BJ (cell line): ENCODE measurements around the gene FBXW2. TPM values are rescaled to one million over a fixed set of nuclear protein-coding genes. Genes with fewer than 3 reads are reported as not detected.
A peak's percentile ranks its signal among the peaks of the same experiment; 100 is the strongest.

ENCODE experiments used
- CTCF ChIA-PET: fragments of 350-600 bp; formaldehyde crosslinking; extraction: SDS; loops from one replicate; lab custom pipeline; 2021; ENCODE audit warnings: antibody characterized with exemption, inconsistent platforms; lab: Yijun Ruan, JAX
- POLR2A ChIA-PET: fragments of 300-600 bp; sonication (Branson Sonifier 250); formaldehyde crosslinking; extraction: SDS; loops from one replicate; lab custom pipeline; 2021; ENCODE audit warnings: antibody characterized with exemption; lab: Charles Lee
- DNase-seq: peaks from one replicate; pipeline ENCODE4 v3.0.0-alpha.2; 2011; ENCODE audit warnings: low read depth
- H3K27me3 ChIP-seq: 2 replicates; pipeline ENCODE4 v1.6.0; 2011; ENCODE audit warnings: low read length; ENCODE audit not compliant: control insufficient read depth, insufficient read depth
- H3K36me3 ChIP-seq: 2 replicates; pipeline ENCODE4 v1.5.1; 2011; ENCODE audit warnings: low read length; ENCODE audit not compliant: control insufficient read depth, insufficient read depth
- H3K4me3 ChIP-seq: 2 replicates; pipeline ENCODE4 v1.5.1; 2011; ENCODE audit warnings: low read depth, mild to moderate bottlenecking, control low read depth, low read length
- CTCF ChIP-seq: IDR thresholded peaks from 2 replicates; pipeline ENCODE4 v1.5.1; 2011; ENCODE audit warnings: low read depth, mild to moderate bottlenecking, control low read depth, inconsistent platforms, low read length, moderate library complexity; ENCODE audit not compliant: insufficient read depth
- polyA plus RNA-seq: library from polyadenylated mRNA; depleted of rRNA; stranded (reverse); fragments of >200 nt; gene quantifications from 2 replicates; pipeline ENCODE4 v1.2.3, GENCODE V29; 2011

Gene FBXW2
- polyA plus RNA-seq, 1 experiment: 40.8 TPM

GRCh38 chr9:120742951-120743416 is 50.2 kb downstream of the FBXW2 start:
- Histone ChIP-seq H3K4me3 (no peak overlapping the region), H3K27me3 (no peaks in the 10 kb centered on the region; the same call in 1 of the 2 replicates), H3K36me3 (no peaks in the 10 kb centered on the region)
- TF ChIP-seq CTCF: peak; percentile 71
- no peak for DNase-seq
- ChIA-PET POLR2A (no interaction called here), CTCF (interaction anchor here (0.7 to 0.9 kb wide), 3 partner anchors 10 to 896 kb away, joined by 3 read pairs; no protein-coding TSS in a partner anchor)

DNA sequence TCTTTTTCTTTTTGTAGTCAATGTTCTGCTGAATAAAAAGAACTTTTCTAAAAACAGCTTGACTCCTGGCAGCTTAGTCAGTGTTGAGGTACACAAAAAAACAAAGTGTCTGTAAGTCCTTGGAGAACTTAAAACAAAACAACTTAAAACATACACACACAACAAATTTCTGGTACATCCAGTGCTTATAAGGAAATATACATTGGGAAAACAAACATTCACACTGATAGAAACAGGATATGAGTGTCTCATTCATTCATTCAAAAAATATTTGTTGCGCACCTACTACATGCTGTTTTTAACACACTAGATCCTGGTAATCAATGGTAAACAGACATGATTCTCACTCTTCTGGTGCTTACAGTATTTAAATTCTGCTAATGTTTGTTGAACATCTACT is 51.5 kb downstream of the FBXW2 start:
- Histone ChIP-seq H3K36me3 (no peaks in the 10 kb centered on the region), H3K27me3 (no peaks in the 10 kb centered on the region; the same call in 1 of the 2 replicates), H3K4me3 (no peak overlapping the region)
- no peak for TF ChIP-seq CTCF
- no peak for DNase-seq
- POLR2A ChIA-PET: no interaction called here
- CTCF ChIA-PET: no interaction called here

DNA sequence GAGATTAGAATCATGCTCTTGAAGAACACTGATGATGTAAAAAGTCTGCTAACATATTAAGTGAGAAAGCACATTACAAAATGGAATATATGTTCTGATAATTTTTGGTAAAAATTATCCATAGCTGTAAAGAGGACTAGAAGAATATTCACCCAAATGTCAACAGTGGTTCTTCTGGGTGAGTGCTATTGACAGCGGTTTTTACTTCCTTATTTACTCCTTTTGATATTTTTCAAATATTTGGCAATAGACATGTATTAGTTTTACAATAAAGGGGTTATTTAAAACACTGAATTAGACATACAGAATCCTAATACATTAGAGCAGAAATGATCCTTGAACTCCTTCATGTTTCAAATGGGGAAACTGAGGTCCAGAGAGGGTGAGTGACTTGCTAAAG is 52.0 kb downstream of the FBXW2 start:
- Histone ChIP-seq H3K27me3 (no peaks in the 10 kb centered on the region; the same call in 1 of the 2 replicates), H3K36me3 (no peaks in the 10 kb centered on the region), H3K4me3 (no peak overlapping the region)
- POLR2A ChIA-PET: no interaction called here
- CTCF ChIA-PET: interaction anchor here (1.1 kb wide), 1 partner anchor 14 kb away, joined by 3 read pairs; no protein-coding TSS in a partner anchor
- DNase-seq: no peak
- no peak for TF ChIP-seq CTCF

DNA sequence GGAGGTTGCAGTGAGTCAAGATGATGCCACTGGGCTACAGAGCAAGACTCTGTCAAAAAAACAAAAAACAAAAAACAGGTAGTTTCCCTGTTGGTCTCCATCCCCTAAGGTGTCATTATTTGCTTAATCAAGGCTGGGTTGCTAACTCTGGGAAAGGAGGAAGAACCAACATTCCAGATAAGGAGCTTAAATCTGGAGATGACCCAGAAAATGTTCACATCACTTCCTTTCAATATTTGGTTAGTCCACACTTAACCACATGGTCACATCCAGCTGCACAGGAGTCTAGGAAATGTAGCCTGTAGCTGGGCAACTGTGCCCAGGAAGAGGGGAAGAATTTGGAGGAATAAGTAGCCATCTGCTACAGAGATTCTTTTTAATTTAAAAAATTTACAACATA is 53.1 kb downstream of the FBXW2 start:
- ChIA-PET CTCF (interaction anchor here (0.7 to 1.1 kb wide), 4 partner anchors 13 to 1297 kb away, joined by 3 read pairs; no protein-coding TSS in a partner anchor), POLR2A (no interaction called here)
- H3K4me3 ChIP-seq: no peak overlapping the region
- no peak for DNase-seq
- H3K27me3 ChIP-seq: no peaks in the 10 kb centered on the region; the same call in 1 of the 2 replicates
- no peak for TF ChIP-seq CTCF
- no peaks in the 10 kb centered on the region for H3K36me3 ChIP-seq

DNA sequence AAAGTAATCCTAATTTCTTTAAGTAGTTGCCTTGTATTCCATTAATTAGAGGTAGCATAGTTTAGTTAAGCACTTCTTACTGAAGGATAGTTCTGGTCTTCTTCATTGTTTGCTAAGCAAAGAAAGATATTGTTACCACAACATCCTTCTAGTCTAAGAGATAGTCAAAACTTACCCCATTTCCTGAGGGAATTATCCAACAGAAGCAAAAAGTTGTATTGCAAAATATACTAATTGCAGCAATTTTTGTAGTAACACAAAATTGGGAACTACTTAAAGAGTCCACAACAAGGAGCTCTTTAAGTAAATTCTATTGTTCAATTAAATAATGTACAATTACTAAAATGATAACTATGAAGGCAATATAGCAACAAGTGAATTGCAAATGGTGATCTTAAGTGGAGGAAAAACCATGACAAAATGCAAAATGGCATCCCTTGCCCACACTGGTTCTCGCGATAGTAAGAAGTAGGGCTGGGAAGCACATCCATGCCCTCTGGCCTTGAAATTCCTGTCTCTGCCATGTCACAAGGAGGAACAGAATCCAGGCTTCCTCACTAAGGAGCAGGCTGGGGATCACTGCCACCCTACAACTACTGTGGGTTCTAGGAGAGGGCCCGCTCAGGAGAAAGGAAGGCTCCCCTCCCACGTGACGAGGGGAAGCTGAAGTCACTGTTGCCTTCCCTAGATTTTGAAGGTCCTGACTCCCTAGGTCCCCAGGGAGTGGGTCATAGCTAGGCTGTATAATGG is 55.6 kb downstream of the FBXW2 start:
- H3K4me3 ChIP-seq: no peak overlapping the region
- no peak for TF ChIP-seq CTCF
- H3K27me3 ChIP-seq: no peaks in the 10 kb centered on the region
- CTCF ChIA-PET: no interaction called here
- no peaks in the 10 kb centered on the region for H3K36me3 ChIP-seq
- POLR2A ChIA-PET: no interaction called here
- DNase-seq: no peak
